Activated gamma-delta T cell (primary cell): Measurements from ENCODE around the gene KCTD19.

ENCODE experiments used
- DNase-seq: peaks from one replicate; lab custom pipeline; 2025; lab: John Stamatoyannopoulos, UW

KCTD19 gene

GRCh38 chr16:67326115-67326471 lies 448 bp downstream of the KCTD19 start:
- no peak for DNase-seq

- DNase-seq, result no peak
Measured at GRCh38 chr16:67317853-67318252, 8.7 kb downstream of the KCTD19 start.

- no peak for DNase-seq
Measured at GRCh38 chr16:67312719-67313118, 13.8 kb downstream of the KCTD19 start.

- DNase-seq, result no peak
Measured at GRCh38 chr16:67311607-67312488, 14.7 kb downstream of the KCTD19 start.

GRCh38 chr16:67310561-67310960 lies 16.0 kb downstream of the KCTD19 start:
- DNase-seq, result no peak

GRCh38 chr16:67305216-67306071 lies 21.1 kb downstream of the KCTD19 start:
- DNase-seq, result no peak

- no peak for DNase-seq
Measured at GRCh38 chr16:67304020-67304419, 22.5 kb downstream of the KCTD19 start.

- no peak for DNase-seq
Measured at GRCh38 chr16:67302970-67303369, 23.6 kb downstream of the KCTD19 start.

- no peak for DNase-seq
Measured at GRCh38 chr16:67302076-67302475, 24.5 kb downstream of the KCTD19 start.

- no peak for DNase-seq
Measured at GRCh38 chr16:67301080-67301782, 25.3 kb downstream of the KCTD19 start.

- no peak for DNase-seq
Measured at GRCh38 chr16:67299269-67299668, 27.3 kb downstream of the KCTD19 start.

- DNase-seq, result no peak
Measured at GRCh38 chr16:67298277-67298676, 28.3 kb downstream of the KCTD19 start.

GRCh38 chr16:67296420-67296819 lies 30.1 kb downstream of the KCTD19 start:
- no peak for DNase-seq

- no peak for DNase-seq
Measured at GRCh38 chr16:67294938-67295361, 31.6 kb downstream of the KCTD19 start.

GRCh38 chr16:67294171-67294757 lies 32.3 kb downstream of the KCTD19 start:
- DNase-seq, result no peak

- DNase-seq, result no peak
Measured at GRCh38 chr16:67291461-67291860, 35.1 kb downstream of the KCTD19 start.

GRCh38 chr16:67287960-67288359 lies 38.6 kb downstream of the KCTD19 start:
- no peak for DNase-seq

GRCh38 chr16:67286441-67287235 lies 39.9 kb downstream of the KCTD19 start:
- DNase-seq, result no peak

- DNase-seq, result no peak
Measured at GRCh38 chr16:67284699-67285646, 41.6 kb downstream of the KCTD19 start.
